ENCODE results near the gene TRPM2.

Gene TRPM2

DNA sequence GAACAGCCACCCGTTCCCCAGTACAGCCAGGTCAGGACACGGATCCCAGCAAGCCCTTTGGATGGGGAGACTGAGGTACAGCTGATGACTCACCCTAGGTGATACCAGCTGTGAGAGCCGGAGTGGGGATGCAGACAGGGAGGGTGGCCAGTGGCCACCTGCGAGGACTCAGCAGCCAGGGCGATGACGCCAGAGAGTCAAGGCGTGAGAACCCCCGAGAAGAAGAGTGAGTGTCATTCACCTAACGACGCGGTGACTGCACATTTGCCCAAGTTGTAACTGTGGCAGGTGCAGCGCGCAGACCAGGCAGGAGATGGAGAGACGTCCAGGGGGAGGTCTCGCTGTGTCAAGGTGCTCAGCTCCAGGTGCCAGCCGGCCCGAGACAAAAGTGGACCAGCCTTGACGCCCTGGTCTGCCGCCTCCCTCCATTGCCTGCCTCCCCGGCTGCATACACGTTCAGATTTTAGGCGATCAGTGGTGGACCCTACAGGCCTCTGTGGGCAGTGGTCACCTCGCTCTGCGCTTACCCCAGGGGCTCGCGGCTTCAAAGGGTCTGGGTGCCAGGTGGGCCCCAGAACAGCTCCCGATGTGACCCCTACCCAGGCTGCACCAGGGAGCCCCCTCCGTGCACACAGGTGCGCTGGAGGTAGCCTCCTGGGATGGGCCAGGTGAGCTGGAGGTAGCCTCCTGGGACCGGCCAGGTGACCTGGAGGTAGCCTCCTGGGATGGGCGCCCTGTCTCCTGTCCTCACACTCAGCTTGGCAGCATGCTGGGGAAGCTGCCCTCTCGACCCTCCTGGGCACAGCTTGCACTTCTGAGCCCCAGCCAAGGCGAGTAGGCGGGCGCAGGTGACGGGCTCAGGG is 113.8 kb downstream of the TRPM2 start:
- no peak overlapping the region for H2AFZ ChIP-seq
- no peak overlapping the region for H3K27ac ChIP-seq
- H3K9me3 ChIP-seq (ENCODE audit: control insufficient read depth, low read length) = no peaks in the 10 kb centered on the region
- TF ChIP-seq, protein P1, sequence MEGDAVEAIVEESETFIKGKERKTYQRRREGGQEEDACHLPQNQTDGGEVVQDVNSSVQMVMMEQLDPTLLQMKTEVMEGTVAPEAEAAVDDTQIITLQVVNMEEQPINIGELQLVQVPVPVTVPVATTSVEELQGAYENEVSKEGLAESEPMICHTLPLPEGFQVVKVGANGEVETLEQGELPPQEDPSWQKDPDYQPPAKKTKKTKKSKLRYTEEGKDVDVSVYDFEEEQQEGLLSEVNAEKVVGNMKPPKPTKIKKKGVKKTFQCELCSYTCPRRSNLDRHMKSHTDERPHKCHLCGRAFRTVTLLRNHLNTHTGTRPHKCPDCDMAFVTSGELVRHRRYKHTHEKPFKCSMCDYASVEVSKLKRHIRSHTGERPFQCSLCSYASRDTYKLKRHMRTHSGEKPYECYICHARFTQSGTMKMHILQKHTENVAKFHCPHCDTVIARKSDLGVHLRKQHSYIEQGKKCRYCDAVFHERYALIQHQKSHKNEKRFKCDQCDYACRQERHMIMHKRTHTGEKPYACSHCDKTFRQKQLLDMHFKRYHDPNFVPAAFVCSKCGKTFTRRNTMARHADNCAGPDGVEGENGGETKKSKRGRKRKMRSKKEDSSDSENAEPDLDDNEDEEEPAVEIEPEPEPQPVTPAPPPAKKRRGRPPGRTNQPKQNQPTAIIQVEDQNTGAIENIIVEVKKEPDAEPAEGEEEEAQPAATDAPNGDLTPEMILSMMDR (IDR thresholded peaks at IDR 0.05) = no peak
- no peaks in the 10 kb centered on the region for H3K36me3 ChIP-seq (ENCODE audit: control insufficient read depth, insufficient read depth, low read length)
- no peaks in the 10 kb centered on the region for H3K79me2 ChIP-seq
- H3K9ac ChIP-seq = no peak overlapping the region
- H3K4me2 ChIP-seq (ENCODE audit: low read length) = no peak overlapping the region
- no peaks in the 10 kb centered on the region for H3K4me1 ChIP-seq
- no peaks in the 10 kb centered on the region for H3K27me3 ChIP-seq (ENCODE audit: control insufficient read depth, insufficient read depth, low read length)
- no peak overlapping the region for H3K4me3 ChIP-seq (ENCODE audit: low read depth, low read length)

DNA sequence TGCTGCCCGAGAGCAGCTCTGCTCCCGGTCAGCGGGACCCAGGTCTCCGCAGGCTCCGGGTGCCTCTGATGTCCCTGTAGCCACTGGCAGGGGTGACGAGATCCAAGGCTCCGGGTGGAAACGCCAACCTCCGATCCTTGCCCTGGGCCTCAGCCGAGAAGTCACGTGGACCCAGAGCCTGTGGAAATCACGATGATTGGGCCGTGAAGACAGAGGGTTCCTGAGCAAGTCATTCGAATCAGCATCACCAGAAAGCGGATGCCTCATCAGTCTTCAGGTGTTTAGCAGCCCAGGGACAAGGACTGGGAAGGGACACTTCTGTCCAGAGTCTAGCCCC is 114.4 kb downstream of the TRPM2 start:
- no peak overlapping the region for H3K9ac ChIP-seq
- H3K36me3 ChIP-seq (ENCODE audit: control insufficient read depth, insufficient read depth, low read length) = no peaks in the 10 kb centered on the region
- TF ChIP-seq, protein P1 (IDR thresholded peaks at IDR 0.05) = no peak

DNA sequence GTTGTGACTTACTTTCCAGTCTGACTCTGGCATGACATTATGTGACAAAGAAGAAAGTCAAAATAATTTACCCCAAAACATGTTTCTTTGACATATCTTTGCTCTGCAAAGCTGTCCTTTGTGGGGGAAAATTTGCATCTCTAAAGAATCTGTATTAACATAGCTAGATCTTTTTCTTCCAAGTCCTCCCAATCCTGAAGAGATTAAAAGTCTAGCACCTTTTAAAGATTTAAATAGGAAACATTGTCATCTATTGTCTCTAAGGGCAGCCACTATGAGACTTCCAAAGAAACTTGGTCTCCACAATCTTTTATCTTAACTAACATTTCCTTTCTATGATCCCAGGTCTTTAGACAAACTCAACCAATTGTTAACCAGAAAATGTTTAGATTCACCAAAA is 117.9 kb downstream of the TRPM2 start:
- Histone ChIP-seq H3K4me3 (ENCODE audit: low read depth, low read length) (no peak overlapping the region), H3K79me2 (no peaks in the 10 kb centered on the region), H3K9me3 (ENCODE audit: control insufficient read depth, low read length) (no peaks in the 10 kb centered on the region), H3K4me2 (ENCODE audit: low read length) (no peak overlapping the region), H3K27me3 (ENCODE audit: control insufficient read depth, insufficient read depth, low read length) (no peaks in the 10 kb centered on the region), H3K9ac (no peak overlapping the region), H3K36me3 (ENCODE audit: control insufficient read depth, insufficient read depth, low read length) (no peaks in the 10 kb centered on the region), H3K27ac (no peak overlapping the region), H3K4me1 (no peaks in the 10 kb centered on the region), H2AFZ (no peak overlapping the region)
- TF ChIP-seq, protein P1 (IDR thresholded peaks at IDR 0.05) = no peak

More for the DNA sequence above, 114.4 kb downstream of the TRPM2 start:
- H3K4me3 ChIP-seq (ENCODE audit: low read depth, low read length) = no peak overlapping the region
- no peak overlapping the region for H3K27ac ChIP-seq
- H2AFZ ChIP-seq = no peak overlapping the region
- H3K4me2 ChIP-seq (ENCODE audit: low read length) = no peak overlapping the region
- no peaks in the 10 kb centered on the region for H3K4me1 ChIP-seq
- no peaks in the 10 kb centered on the region for H3K27me3 ChIP-seq (ENCODE audit: control insufficient read depth, insufficient read depth, low read length)
- H3K79me2 ChIP-seq = no peaks in the 10 kb centered on the region
- no peaks in the 10 kb centered on the region for H3K9me3 ChIP-seq (ENCODE audit: control insufficient read depth, low read length)

DNA sequence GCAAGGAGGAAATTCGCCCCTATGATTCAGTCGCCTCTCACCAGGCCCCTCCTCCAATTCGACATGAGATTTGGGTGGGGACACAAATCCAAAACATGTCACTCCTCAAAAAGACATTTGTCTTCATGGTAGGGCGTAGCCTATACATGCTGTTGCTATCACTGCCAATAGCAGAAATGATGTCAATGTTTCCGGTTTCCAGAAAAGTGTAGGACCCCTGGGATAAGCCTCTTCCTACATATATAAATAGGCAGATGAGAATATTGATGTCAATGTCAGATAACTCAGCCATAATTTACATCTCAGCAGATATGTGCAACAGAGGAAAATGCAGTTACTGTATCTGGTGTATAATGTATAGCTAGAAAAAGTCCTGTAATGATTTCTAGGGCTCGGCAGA is 118.6 kb downstream of the TRPM2 start:
- TF ChIP-seq, protein P1 (IDR thresholded peaks at IDR 0.05) = no peak
- no peak overlapping the region for H3K4me2 ChIP-seq (ENCODE audit: low read length)
- H3K27me3 ChIP-seq (ENCODE audit: control insufficient read depth, insufficient read depth, low read length) = no peaks in the 10 kb centered on the region
- no peak overlapping the region for H2AFZ ChIP-seq
- H3K4me1 ChIP-seq = no peaks in the 10 kb centered on the region
- H3K36me3 ChIP-seq (ENCODE audit: control insufficient read depth, insufficient read depth, low read length) = no peaks in the 10 kb centered on the region
- H3K9me3 ChIP-seq (ENCODE audit: control insufficient read depth, low read length) = no peaks in the 10 kb centered on the region
- H3K9ac ChIP-seq = no peak overlapping the region
- H3K27ac ChIP-seq = no peak overlapping the region
- no peaks in the 10 kb centered on the region for H3K79me2 ChIP-seq
- H3K4me3 ChIP-seq (ENCODE audit: low read depth, low read length) = no peak overlapping the region
